HG03571 (cell line): ENCODE data around the gene KIR2DL3.
"Not testable (repeated sequence)": the region's sequence is repeated elsewhere in the genome, so short reads cannot be mapped to it uniquely, and the experiment has no call there.

ENCODE experiments used
- ATAC-seq: cut with Tn5 transposase; IDR thresholded peaks from one replicate; pipeline ENCODE4 v1.9.1; 2021; ENCODE audit not compliant: unreplicated experiment

Gene KIR2DL3

DNA sequence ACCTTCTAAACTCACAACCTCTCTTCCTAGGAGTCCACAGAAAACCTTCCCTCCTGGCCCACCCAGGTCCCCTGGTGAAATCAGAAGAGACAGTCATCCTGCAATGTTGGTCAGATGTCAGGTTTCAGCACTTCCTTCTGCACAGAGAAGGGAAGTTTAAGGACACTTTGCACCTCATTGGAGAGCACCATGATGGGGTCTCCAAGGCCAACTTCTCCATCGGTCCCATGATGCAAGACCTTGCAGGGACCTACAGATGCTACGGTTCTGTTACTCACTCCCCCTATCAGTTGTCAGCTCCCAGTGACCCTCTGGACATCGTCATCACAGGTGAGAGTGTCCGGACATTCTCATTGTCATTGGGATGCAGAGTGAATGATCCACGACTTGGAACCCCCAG is 3.6 kb downstream of the KIR2DL3 start:
- not testable (repeated sequence) for ATAC-seq

DNA sequence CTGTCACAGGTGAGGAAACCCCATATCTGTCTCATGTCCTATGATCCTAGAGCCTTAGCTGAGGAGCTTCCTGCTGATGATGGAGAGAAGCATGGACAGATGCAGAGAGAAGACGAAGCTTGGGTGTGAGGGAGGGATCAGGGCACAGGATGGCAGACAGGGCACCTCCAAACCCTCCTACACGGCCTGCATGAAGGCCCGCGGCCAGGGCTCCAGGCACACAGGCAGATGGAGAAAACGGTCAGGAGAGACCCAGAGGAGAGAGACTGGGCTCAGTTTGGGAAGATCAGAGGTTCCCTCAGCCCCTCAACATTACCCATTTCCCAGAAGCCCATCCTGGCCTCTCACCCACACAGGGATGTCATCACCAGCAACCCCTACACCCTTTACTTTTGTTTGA is 5.8 kb downstream of the KIR2DL3 start:
- ATAC-seq = not testable (repeated sequence)

DNA sequence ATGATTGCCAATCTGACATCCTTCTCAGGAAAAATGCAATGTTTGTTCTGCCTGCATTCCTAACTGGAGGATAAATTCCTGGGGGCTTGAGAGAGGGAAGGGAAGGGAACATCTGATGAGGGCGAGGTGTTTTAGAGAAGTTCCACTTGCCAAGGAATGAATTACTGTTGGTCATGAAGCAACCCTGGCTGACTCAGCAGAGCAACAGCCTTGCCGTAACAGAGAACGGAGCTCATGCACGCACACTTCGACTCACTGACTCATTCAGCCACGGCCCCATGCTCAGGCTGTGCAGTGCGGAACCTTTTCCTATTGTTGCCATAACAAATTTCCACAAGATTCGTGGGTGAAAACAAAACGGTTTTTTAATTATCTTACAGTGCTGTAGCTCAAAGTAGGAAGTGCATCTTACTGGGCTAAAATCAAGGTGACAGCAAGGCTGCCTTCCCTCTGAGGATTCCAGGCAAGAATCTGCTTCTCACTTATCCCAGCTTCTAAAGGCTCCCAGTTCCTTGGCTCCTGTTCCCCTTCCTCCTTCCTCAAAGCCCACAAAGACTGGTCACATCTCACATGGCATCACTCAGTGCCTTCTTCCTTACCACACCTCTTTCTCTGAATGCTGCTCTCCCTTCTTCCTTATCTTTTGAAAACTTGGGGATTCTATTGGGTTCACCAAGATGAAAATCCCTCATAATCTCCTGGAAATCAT is 9.5 kb downstream of the KIR2DL3 start:
- ATAC-seq = not testable (repeated sequence)

GRCh38 chr19:54750276-54750675 is 12.0 kb downstream of the KIR2DL3 start:
- not testable (repeated sequence) for ATAC-seq

GRCh38 chr19:54756204-54757110 is 18.1 kb downstream of the KIR2DL3 start:
- not testable (repeated sequence) for ATAC-seq

DNA sequence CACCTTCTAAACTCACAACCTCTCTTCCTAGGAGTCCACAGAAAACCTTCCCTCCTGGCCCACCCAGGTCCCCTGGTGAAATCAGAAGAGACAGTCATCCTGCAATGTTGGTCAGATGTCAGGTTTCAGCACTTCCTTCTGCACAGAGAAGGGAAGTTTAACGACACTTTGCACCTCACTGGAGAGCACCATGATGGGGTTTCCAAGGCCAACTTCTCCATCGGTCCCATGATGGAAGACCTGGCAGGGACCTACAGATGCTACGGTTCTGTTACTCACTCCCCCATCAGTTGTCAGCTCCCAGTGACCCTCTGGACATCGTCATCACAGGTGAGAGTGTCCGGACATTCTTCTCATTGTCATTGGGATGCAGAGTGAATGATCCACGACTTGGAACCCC is 20.3 kb downstream of the KIR2DL3 start:
- not testable (repeated sequence) for ATAC-seq

DNA sequence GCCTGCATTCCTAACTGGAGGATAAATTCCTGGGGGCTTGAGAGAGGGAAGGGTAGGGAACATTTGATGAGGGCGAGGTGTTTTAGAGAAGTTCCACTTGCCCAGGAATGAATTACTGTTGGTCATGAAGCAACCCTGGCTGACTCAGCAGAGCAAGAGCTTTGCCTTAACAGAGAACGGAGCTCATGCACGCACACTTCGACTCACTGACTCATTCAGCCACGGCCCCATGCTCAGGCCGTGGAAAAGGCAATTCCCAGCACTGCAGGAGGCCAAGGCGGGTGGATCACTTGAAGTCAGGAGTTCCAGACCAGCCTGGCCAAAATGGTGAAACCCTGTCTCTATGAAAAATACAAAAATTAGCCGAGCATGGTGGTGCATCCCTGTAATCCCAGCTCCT is 25.9 kb downstream of the KIR2DL3 start:
- ATAC-seq = not testable (repeated sequence)

GRCh38 chr19:54766464-54766863 is 28.2 kb downstream of the KIR2DL3 start:
- ATAC-seq = not testable (repeated sequence)

DNA sequence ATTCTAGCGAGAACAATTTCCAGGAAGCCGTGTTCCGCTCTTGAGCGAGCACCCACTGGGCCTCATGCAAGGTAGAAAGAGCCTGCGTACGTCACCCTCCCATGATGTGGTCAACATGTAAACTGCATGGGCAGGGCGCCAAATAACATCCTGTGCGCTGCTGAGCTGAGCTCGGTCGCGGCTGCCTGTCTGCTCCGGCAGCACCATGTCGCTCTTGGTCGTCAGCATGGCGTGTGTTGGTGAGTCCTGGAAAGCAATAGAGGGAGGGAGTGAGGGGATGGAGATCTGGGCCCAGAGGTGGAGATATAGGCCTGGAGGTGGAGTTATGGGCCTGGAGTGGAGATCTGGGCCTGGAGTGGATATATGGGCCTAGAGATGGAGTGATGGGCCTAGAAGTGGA is 31.3 kb downstream of the KIR2DL3 start, which contains the start of gene KIR2DL1:
KIR2DL1 (plus strand) TSS at position 148 of the 400 bp plus-strand sequence; CDS start at position 206, 58 bp downstream.
- not testable (repeated sequence) for ATAC-seq

DNA sequence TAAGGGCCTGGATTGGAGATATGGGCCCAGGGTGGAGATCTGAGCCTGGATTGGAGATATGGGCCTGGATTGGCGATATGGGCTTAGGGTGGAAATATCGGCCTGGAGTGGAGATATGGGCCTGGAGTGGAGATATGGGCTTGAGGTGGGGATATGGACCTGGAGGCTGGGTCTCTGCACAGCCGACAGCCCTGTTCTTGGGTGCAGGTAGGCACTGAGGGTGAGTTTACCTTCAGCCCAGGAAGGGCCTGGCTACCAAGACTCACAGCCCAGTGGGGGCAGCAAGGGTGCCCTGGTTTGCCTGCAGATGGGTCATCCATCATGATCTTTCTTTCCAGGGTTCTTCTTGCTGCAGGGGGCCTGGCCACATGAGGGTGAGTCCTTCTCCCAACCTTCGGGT is 32.2 kb downstream of the KIR2DL3 start:
- ATAC-seq = not testable (repeated sequence)

GRCh38 chr19:54771018-54771960 is 33.0 kb downstream of the KIR2DL3 start:
- not testable (repeated sequence) for ATAC-seq

- ATAC-seq = not testable (repeated sequence)
Measured at GRCh38 chr19:54772666-54773065, 34.4 kb downstream of the KIR2DL3 start.

DNA sequence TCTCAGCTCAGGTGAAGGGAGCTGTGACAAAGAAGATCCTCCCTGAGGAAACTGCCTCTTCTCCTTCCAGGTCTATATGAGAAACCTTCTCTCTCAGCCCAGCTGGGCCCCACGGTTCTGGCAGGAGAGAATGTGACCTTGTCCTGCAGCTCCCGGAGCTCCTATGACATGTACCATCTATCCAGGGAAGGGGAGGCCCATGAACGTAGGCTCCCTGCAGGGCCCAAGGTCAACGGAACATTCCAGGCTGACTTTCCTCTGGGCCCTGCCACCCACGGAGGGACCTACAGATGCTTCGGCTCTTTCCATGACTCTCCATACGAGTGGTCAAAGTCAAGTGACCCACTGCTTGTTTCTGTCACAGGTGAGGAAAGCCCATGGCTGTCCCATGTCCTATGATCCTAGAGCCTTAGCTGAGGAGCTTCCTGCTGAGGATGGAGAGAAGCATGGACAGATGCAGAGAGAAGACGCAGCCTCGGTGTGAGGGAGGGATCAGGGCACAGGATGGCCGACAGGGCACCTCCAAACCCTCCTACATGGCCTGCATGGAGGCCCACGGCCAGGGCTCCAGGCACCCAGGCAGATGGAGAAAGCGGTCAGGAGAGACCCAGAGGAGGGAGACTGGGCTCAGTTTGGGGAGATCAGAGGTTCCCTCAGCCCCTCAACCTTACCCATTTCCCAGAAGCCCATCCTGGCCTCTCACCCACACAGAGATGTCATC is 36.9 kb downstream of the KIR2DL3 start:
- ATAC-seq = not testable (repeated sequence)

DNA sequence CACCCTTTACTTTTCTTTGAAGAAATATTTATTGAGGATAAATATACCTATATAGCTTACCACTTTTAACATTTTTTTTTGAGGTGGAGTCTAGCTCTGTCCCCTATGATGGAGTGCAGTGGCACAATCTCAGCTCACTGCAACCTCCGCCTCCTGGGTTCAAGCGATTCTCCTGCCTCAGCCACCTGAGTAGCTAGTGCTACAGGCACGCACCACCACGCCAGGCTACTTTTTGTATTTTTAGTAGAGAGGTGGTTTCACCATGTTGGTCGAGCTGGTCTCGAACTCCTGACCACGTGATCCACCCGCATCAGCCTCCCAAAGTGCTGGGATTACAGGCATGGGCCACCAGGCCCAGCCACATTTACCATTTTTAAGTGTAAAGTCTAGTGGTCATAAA is 37.5 kb downstream of the KIR2DL3 start:
- ATAC-seq = not testable (repeated sequence)

GRCh38 chr19:54777851-54778250 is 39.5 kb downstream of the KIR2DL3 start:
- ATAC-seq = not testable (repeated sequence)

DNA sequence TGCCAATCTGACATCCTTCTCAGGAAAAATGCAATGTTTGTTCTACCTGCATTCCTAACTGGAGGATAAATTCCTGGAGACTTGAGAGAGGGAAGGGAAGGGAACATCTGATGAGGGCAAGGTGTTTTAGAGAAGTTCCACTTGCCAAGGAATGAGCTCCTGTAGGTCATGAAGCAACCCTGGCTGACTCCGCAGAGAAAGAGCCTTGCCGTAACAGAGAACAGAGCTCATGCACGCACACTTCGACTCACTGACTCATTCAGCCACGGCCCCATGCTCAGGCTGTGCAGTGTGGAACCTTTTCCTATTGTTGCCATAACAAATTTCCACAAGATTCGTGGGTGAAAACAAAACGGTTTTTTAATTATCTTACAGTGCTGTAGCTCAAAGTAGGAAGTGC is 40.6 kb downstream of the KIR2DL3 start:
- ATAC-seq = not testable (repeated sequence)

GRCh38 chr19:54782916-54783315 is 44.6 kb downstream of the KIR2DL3 start:
- not testable (repeated sequence) for ATAC-seq

DNA sequence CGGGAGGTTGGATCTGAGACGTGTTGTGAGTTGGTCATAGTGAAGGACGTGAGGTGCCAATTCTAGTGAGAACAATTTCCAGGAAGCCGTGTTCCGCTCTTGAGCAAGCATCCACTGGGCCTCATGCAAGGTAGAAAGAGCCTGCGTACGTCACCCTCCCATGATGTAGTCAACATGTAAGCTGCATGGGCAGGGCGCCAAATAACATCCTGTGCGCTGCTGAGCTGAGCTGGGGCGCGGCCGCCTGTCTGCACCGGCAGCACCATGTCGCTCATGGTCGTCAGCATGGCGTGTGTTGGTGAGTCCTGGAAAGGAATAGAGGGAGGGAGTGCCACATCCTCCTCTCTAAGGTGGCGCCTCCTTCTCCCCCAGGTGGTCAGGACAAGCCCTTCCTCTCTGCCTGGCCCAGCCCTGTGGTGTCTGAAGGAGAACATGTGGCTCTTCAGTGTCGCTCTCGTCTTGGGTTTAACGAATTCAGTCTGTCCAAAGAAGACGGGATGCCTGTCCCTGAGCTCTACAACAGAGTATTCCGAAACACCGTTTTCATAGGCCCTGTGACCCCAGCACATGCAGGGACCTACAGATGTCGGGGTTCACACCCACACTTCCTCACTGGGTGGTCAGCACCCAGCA is 47.9 kb downstream of the KIR2DL3 start:
- ATAC-seq = not testable (repeated sequence)

GRCh38 chr19:54788154-54788553 is 49.8 kb downstream of the KIR2DL3 start:
- ATAC-seq = not testable (repeated sequence)
